ENCODE results near the gene LHFPL4. TPM values are rescaled to one million over a fixed set of nuclear protein-coding genes. Genes with fewer than 3 reads are reported as not detected.
A peak's percentile ranks its signal among the peaks of the same experiment; 100 is the strongest.

LHFPL4 gene
- total RNA-seq, 1 donor from 2014 or later, result 1.7 TPM

- Mint-ChIP-seq H3K27ac (peak overlapping the region; percentile 3), H3K4me1 (ENCODE audit: unreplicated experiment) (no peaks in the 10 kb centered on the region), H3K27me3 (no peaks in the 10 kb centered on the region), H3K9me3 (no peaks in the 10 kb centered on the region), H3K4me3 (no peak overlapping the region), H3K36me3 (peaks cover 60% of the 10 kb centered on the region)
- no peak for DNase-seq (ENCODE audit: extremely low spot score, unreplicated experiment)
- TF ChIP-seq, protein P1, sequence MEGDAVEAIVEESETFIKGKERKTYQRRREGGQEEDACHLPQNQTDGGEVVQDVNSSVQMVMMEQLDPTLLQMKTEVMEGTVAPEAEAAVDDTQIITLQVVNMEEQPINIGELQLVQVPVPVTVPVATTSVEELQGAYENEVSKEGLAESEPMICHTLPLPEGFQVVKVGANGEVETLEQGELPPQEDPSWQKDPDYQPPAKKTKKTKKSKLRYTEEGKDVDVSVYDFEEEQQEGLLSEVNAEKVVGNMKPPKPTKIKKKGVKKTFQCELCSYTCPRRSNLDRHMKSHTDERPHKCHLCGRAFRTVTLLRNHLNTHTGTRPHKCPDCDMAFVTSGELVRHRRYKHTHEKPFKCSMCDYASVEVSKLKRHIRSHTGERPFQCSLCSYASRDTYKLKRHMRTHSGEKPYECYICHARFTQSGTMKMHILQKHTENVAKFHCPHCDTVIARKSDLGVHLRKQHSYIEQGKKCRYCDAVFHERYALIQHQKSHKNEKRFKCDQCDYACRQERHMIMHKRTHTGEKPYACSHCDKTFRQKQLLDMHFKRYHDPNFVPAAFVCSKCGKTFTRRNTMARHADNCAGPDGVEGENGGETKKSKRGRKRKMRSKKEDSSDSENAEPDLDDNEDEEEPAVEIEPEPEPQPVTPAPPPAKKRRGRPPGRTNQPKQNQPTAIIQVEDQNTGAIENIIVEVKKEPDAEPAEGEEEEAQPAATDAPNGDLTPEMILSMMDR (conservative IDR thresholded peaks at IDR 0.05), result no peak
These were observed 85.2 kb downstream of the LHFPL4 start for GRCh38 chr3:9468460-9468859.

DNA sequence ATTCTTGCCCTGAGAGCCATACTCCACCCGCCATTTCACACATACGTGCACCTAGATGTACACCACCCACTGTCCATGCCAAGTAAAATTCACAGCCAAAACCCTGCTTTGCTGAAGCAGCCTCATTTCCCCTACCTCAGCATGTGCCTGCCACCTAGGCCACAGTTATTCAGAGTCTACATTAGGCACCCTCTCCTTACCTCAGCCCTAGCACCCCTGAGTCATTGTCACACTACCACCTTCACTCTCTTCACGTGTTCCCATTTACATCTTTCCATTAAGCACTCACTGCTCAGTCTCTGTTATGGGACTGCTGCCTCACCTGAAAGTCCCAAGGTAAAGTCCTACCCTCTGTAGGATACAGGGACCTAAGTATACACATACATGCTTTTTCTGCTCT is 86.2 kb downstream of the LHFPL4 start:
- Mint-ChIP-seq H3K27ac (peak overlapping the region; percentile 18), H3K36me3 (peaks cover 52% of the 10 kb centered on the region), H3K9me3 (no peaks in the 10 kb centered on the region), H3K4me1 (ENCODE audit: unreplicated experiment) (no peaks in the 10 kb centered on the region), H3K27me3 (no peaks in the 10 kb centered on the region), H3K4me3 (no peak overlapping the region)
- TF ChIP-seq, protein P1 (conservative IDR thresholded peaks at IDR 0.05), result no peak
- no peak for DNase-seq (ENCODE audit: extremely low spot score, unreplicated experiment)

DNA sequence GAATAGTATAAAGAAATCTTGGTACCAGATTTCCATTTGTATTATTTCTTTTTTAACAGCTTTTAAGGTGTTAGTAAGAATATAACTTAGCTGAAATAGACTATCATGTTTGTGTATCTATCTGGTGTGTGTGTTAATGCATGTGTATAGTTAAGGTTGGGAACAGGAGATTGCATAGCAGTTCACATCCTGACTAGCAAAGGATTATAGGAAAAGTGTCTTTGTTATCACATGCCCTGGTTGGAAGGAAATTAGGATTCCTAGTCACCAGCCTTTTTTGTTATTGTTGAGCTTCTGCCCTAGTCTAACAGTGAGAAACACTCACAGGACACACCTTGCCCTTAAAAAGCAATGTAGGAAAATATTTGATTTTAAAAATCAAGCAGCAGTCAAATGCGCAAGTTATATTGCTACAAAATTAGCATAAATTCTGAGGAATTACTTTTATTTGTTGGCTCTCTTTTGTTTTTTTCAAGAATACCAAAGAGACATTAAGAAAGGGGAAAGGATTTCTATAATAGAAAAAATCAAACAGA is 98.0 kb downstream of the LHFPL4 start:
- H3K9me3 Mint-ChIP-seq, result no peaks in the 10 kb centered on the region
- no peaks in the 10 kb centered on the region for H3K27me3 Mint-ChIP-seq
- H3K27ac Mint-ChIP-seq, result no peak overlapping the region
- TF ChIP-seq, protein P1 (conservative IDR thresholded peaks at IDR 0.05), result no peak
- peaks cover 22% of the 10 kb centered on the region for H3K36me3 Mint-ChIP-seq
- DNase-seq (ENCODE audit: extremely low spot score, unreplicated experiment), result no peak
- no peaks in the 10 kb centered on the region for H3K4me1 Mint-ChIP-seq (ENCODE audit: unreplicated experiment)
- no peak overlapping the region for H3K4me3 Mint-ChIP-seq

DNA sequence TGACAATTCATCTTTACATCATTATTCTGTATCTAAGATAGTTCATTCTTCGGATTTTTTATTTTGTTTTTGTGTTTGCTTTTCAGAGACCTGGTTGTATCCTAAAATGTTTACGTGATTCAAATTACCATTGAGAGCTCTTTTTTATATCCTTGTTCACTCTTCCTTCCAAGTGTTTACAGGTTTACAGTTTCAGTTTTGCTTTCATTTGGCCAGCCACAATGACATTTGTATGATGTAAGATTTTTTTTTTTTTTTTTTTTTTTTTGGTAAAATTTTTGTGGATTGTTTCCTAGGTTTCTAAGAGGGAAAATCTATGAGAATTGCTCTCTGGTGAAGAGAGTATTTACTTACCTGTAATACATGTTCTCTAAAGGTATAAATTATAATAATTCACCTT is 101.2 kb downstream of the LHFPL4 start:
- no peak overlapping the region for H3K4me3 Mint-ChIP-seq
- TF ChIP-seq, protein P1 (conservative IDR thresholded peaks at IDR 0.05), result no peak
- DNase-seq (ENCODE audit: extremely low spot score, unreplicated experiment), result no peak
- peaks cover 32% of the 10 kb centered on the region for H3K36me3 Mint-ChIP-seq
- no peaks in the 10 kb centered on the region for H3K4me1 Mint-ChIP-seq (ENCODE audit: unreplicated experiment)
- peak overlapping the region; percentile 35 for H3K27ac Mint-ChIP-seq
- no peaks in the 10 kb centered on the region for H3K9me3 Mint-ChIP-seq
- no peaks in the 10 kb centered on the region for H3K27me3 Mint-ChIP-seq

GRCh38 chr3:9450991-9451390 is 102.6 kb downstream of the LHFPL4 start:
- DNase-seq (ENCODE audit: extremely low spot score, unreplicated experiment), result no peak
- Mint-ChIP-seq H3K36me3 (peaks cover 35% of the 10 kb centered on the region), H3K27me3 (no peaks in the 10 kb centered on the region), H3K4me1 (ENCODE audit: unreplicated experiment) (no peaks in the 10 kb centered on the region), H3K27ac (no peak overlapping the region), H3K9me3 (no peaks in the 10 kb centered on the region), H3K4me3 (no peak overlapping the region)
- TF ChIP-seq, protein P1 (conservative IDR thresholded peaks at IDR 0.05), result no peak

DNA sequence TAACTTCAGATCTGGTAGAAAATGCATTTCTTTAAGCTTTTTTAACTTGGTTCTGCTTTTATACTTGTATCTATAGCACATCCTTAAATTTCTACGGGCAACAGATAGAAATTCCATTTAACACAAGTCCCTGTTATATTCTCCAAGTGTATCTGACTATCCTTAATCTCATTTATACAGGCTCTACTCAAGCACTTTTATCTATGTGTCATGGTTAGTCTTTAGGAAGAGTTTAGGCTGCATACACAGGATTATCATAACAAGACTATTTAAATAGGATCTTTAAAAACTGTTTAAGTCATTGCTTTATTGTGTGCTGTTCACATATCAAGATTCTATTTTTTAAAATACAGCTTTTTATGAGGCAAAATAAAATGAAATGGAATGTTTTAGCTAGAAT is 103.5 kb downstream of the LHFPL4 start:
- H3K36me3 Mint-ChIP-seq, result peaks cover 34% of the 10 kb centered on the region
- TF ChIP-seq, protein P1 (conservative IDR thresholded peaks at IDR 0.05), result no peak

More for the DNA sequence above, 103.5 kb downstream of the LHFPL4 start:
- Mint-ChIP-seq H3K27ac (no peak overlapping the region), H3K4me3 (no peak overlapping the region), H3K27me3 (no peaks in the 10 kb centered on the region), H3K9me3 (no peaks in the 10 kb centered on the region), H3K4me1 (ENCODE audit: unreplicated experiment) (no peaks in the 10 kb centered on the region)
- no peak for DNase-seq (ENCODE audit: extremely low spot score, unreplicated experiment)

All from type B pancreatic cell (in vitro differentiated cells).